Transverse colon (tissue), 3 donors: ENCODE results near the gene DPM2.

Experiments
- CTCF ChIP-seq, 5 experiments: fragments of 200-600 bp in 3 of 5; fragments of 450-650 bp in 2 of 5; sonication (generic) in 3 of 5; IDR thresholded peaks; 1 replicate in 2 of 5; 2 replicates in 3 of 5; pipeline ENCODE4 v1.5.1; 2016 to 2017; ENCODE audit warnings: antibody characterized with exemption in 5 of 5, inconsistent platforms in 3 of 5, mild to moderate bottlenecking in 2 of 5, moderate library complexity in 1 of 5
- EP300 ChIP-seq: sonication (generic); formaldehyde crosslinking; IDR thresholded peaks from one replicate; pipeline ENCODE4 v1.6.1; 2017; ENCODE audit warnings: antibody characterized with exemption, low read depth

- TF ChIP-seq CTCF (IDR thresholded peaks at IDR 0.05) = peak in 2 of 5 experiments; percentile 4 to 38
- peak; percentile 6 for TF ChIP-seq EP300
These were observed 30.4 kb upstream of the DPM2 start for GRCh38 chr9:127968042-127968441.
